ENCODE data around the gene PATL1.
"Not testable (repeated sequence)": the region's sequence is repeated elsewhere in the genome, so short reads cannot be mapped to it uniquely, and the experiment has no call there.

The PATL1 gene

DNA sequence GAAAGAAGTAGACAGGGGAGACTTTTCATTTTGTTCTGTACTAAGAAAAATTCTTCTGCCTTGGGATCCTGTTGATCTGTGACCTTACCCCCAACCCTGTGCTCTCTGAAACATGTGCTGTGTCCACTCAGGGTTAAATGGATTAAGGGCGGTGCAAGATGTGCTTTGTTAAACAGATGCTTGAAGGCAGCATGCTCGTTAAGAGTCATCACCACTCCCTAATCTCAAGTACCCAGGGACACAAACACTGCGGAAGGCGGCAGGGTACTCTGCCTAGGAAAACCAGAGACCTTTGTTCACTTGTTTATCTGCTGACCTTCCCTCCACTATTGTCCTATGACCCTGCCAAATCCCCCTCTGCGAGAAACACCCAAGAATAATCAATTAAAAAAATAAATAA, 31.3 kb upstream of the PATL1 start:
- H3K27ac ChIP-seq (ENCODE audit: low read depth in 2 of 2, low read length in 2 of 2); H3K36me3 ChIP-seq (ENCODE audit: control insufficient read depth in 2 of 2, insufficient read depth in 2 of 2, low read length in 2 of 2); H3K4me1 ChIP-seq (ENCODE audit: control insufficient read depth in 2 of 2, insufficient read depth in 2 of 2, low read length in 2 of 2); H3K27me3 ChIP-seq (ENCODE audit: control insufficient read depth in 2 of 2, insufficient read depth in 2 of 2, low read length in 2 of 2); H3K9ac ChIP-seq (ENCODE audit: low read depth in 1 of 2, low read length in 2 of 2); H3K9me3 ChIP-seq (ENCODE audit: control insufficient read depth in 2 of 2, low read length in 2 of 2); H3K4me3 ChIP-seq (ENCODE audit: low read length in 2 of 2): not testable (repeated sequence)

DNA sequence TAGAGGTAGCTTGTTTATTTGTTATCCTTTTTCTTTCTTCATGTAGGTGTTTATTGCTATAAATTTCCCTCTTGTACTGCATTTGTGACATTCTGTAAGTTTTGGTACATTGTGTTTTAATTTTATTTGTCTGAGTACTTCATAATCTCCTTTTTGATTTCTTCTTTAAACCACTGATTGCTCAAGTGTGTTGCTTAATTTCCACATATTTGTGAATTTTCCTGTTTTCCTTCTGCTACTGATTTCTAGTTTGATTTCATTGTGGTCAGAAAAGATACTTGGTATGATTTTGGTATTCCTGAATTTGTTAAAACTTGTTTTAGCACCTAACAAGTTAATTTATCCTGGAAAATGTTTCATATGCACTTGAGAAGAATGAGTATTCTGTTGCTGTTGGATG, 29.7 kb upstream of the PATL1 start:
- Histone ChIP-seq H3K9me3 (ENCODE audit: control insufficient read depth in 2 of 2, low read length in 2 of 2) (no peaks in the 10 kb centered on the region), H3K4me3 (ENCODE audit: low read length in 2 of 2) (no peak overlapping the region), H3K27me3 (ENCODE audit: control insufficient read depth in 2 of 2, insufficient read depth in 2 of 2, low read length in 2 of 2) (no peaks in the 10 kb centered on the region), H3K9ac (ENCODE audit: low read depth in 1 of 2, low read length in 2 of 2) (no peak overlapping the region), H3K36me3 (ENCODE audit: control insufficient read depth in 2 of 2, insufficient read depth in 2 of 2, low read length in 2 of 2) (no peaks in the 10 kb centered on the region), H3K27ac (ENCODE audit: low read depth in 2 of 2, low read length in 2 of 2) (no peak overlapping the region), H3K4me1 (ENCODE audit: control insufficient read depth in 2 of 2, insufficient read depth in 2 of 2, low read length in 2 of 2) (no peaks in the 10 kb centered on the region)

DNA sequence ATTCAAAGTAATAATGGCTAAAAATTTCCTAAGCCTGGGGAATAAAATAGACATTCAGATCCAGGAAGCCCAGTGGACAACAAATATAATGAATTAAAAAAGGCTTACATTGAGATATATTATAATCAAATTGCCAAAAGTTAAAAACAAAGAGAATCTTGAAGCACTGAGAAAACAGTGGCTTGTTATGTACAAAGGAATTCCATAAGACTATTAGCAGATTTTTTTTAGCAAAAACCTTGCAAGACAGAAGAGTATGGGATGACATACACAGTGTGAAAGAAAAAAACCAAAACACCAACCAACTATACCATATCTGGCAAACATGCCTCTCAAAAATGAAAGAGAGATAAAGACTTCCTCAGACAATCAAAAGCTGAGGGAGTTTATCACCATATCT, 24.1 kb upstream of the PATL1 start:
- Histone ChIP-seq H3K27ac (ENCODE audit: low read depth in 2 of 2, low read length in 2 of 2) (no peak overlapping the region), H3K9me3 (ENCODE audit: control insufficient read depth in 2 of 2, low read length in 2 of 2) (peaks cover 3 to 10% of the 10 kb centered on the region in 2 donors), H3K4me1 (ENCODE audit: control insufficient read depth in 2 of 2, insufficient read depth in 2 of 2, low read length in 2 of 2) (peaks cover 4 to 8% of the 10 kb centered on the region in 2 donors), H3K9ac (ENCODE audit: low read depth in 1 of 2, low read length in 2 of 2) (no peak overlapping the region), H3K4me3 (ENCODE audit: low read length in 2 of 2) (no peak overlapping the region), H3K27me3 (ENCODE audit: control insufficient read depth in 2 of 2, insufficient read depth in 2 of 2, low read length in 2 of 2) (no peaks in the 10 kb centered on the region), H3K36me3 (ENCODE audit: control insufficient read depth in 2 of 2, insufficient read depth in 2 of 2, low read length in 2 of 2) (no peaks in the 10 kb centered on the region)

DNA sequence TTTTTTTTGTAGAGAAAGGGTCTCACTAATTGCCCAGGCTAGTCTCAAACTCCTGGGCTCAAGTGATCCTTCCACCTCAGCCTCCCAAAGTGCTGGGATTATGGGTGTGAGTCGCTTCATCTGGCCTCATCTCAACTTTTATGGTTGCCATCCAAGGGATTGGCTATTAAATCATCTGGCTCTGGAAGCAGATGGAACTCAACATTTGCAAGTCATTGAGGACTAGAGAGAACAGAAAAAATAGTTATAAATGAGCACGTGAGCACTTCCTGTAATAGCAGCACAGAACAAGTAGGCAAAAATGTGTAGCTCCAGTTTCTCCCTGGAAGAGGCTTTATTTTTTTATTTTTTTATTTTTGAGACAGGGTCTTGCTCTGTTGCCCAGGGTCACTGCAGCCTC, 22.3 kb upstream of the PATL1 start:
- Histone ChIP-seq H3K4me3 (ENCODE audit: low read length in 2 of 2) (no peak overlapping the region), H3K27ac (ENCODE audit: low read depth in 2 of 2, low read length in 2 of 2) (no peak overlapping the region), H3K9me3 (ENCODE audit: control insufficient read depth in 2 of 2, low read length in 2 of 2) (peaks cover 3 to 10% of the 10 kb centered on the region in 2 donors), H3K27me3 (ENCODE audit: control insufficient read depth in 2 of 2, insufficient read depth in 2 of 2, low read length in 2 of 2) (no peaks in the 10 kb centered on the region), H3K36me3 (ENCODE audit: control insufficient read depth in 2 of 2, insufficient read depth in 2 of 2, low read length in 2 of 2) (no peaks in the 10 kb centered on the region), H3K9ac (ENCODE audit: low read depth in 1 of 2, low read length in 2 of 2) (no peak overlapping the region), H3K4me1 (ENCODE audit: control insufficient read depth in 2 of 2, insufficient read depth in 2 of 2, low read length in 2 of 2) (peaks cover 4 to 9% of the 10 kb centered on the region in 2 donors)

DNA sequence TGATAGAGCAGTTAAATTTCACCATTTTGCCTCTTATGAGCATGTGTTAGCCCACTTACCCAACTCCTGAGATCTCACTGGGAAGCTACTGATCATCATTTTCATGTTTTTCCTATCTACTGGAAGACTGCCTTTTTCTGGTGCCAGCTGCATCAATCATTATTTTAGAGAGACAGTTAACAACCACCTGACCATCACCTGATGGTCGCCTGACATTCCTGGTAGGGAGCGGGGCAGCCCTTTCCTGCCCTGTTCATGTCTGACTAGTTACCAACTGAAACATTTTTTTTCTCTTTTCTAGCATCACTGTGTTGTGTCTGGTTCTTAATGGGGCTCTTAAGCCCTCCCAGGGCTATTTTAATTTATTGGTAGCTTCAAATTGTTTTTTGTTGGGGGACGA, 20.2 kb upstream of the PATL1 start:
- Histone ChIP-seq H3K27ac (ENCODE audit: low read depth in 2 of 2, low read length in 2 of 2) (no peak overlapping the region), H3K27me3 (ENCODE audit: control insufficient read depth in 2 of 2, insufficient read depth in 2 of 2, low read length in 2 of 2) (no peaks in the 10 kb centered on the region), H3K4me1 (ENCODE audit: control insufficient read depth in 2 of 2, insufficient read depth in 2 of 2, low read length in 2 of 2) (peaks cover 4 to 9% of the 10 kb centered on the region in 2 donors), H3K36me3 (ENCODE audit: control insufficient read depth in 2 of 2, insufficient read depth in 2 of 2, low read length in 2 of 2) (no peaks in the 10 kb centered on the region), H3K9ac (ENCODE audit: low read depth in 1 of 2, low read length in 2 of 2) (no peak overlapping the region), H3K4me3 (ENCODE audit: low read length in 2 of 2) (peak overlapping the region in 1 of 2 donors; percentile 3), H3K9me3 (ENCODE audit: control insufficient read depth in 2 of 2, low read length in 2 of 2) (peaks cover 3 to 10% of the 10 kb centered on the region in 2 donors)

DNA sequence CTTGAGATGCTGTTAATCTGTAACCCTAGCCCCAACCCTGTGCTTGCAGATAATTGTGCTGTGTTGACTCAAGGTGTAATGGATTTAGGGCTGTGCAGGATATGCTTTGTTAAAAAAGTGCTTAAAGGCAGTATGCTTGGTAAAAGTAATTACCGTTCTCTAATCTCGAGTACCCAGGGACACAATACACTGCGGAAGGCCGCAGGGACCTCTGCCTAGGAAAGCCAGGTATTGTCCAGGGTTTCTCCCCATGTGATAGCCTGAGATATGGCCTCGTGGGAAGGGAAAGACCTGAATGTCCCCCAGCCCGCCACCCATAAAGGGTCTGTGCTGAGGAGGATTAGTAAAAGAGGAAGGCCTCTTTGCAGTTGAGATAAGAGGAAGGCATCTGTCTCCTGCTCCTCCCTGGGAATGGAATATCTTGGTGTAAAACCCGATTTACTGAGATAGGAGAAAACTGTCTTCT, 12.5 kb upstream of the PATL1 start:
- H3K36me3 ChIP-seq (ENCODE audit: control insufficient read depth in 2 of 2, insufficient read depth in 2 of 2, low read length in 2 of 2); H3K27ac ChIP-seq (ENCODE audit: low read depth in 2 of 2, low read length in 2 of 2); H3K27me3 ChIP-seq (ENCODE audit: control insufficient read depth in 2 of 2, insufficient read depth in 2 of 2, low read length in 2 of 2); H3K4me1 ChIP-seq (ENCODE audit: control insufficient read depth in 2 of 2, insufficient read depth in 2 of 2, low read length in 2 of 2); H3K9me3 ChIP-seq (ENCODE audit: control insufficient read depth in 2 of 2, low read length in 2 of 2); H3K9ac ChIP-seq (ENCODE audit: low read depth in 1 of 2, low read length in 2 of 2); H3K4me3 ChIP-seq (ENCODE audit: low read length in 2 of 2): not testable (repeated sequence)

DNA sequence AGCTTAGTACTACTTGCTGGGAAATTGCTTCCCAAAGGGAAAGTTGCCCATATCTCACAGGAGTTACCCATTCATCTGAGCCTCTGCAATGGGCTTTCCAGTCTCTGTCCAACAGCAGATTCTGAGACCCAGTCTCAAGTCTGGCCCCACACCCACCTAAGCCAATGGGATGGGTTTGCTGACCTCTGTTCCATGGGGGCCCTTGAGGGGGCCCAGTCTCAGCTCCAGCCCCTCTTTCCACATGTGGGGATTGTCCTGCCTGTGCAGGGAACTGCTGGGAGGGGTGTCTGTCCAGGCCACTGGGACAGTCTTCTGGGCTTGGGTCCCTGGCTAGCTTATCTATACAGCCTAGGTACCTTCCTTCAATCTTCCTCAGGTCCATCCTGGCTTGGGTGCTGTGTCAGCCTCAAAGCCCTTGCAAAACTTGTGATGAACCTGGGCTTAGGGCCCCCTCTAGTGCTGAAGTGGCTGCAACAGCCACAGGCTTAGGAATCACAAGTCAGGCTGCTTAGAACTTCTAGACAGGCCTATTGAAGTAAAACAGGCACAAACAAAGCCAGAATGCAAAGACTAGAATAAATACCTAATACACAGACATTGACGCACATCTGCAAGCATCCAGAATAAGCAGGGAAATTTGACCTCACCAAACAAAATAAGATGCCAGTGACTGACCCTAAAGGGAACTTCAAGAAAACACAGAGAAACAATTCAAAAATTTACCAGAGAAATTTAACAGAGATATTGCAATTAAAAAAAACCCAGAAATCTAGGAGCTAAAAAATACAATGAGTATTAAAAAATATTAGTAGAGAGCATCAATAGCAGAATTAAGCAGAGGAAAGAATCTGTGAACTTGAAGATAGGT, 11.7 kb upstream of the PATL1 start:
- Histone ChIP-seq H3K36me3 (ENCODE audit: control insufficient read depth in 2 of 2, insufficient read depth in 2 of 2, low read length in 2 of 2) (no peaks in the 10 kb centered on the region), H3K27ac (ENCODE audit: low read depth in 2 of 2, low read length in 2 of 2) (no peak overlapping the region), H3K27me3 (ENCODE audit: control insufficient read depth in 2 of 2, insufficient read depth in 2 of 2, low read length in 2 of 2) (no peaks in the 10 kb centered on the region), H3K4me3 (ENCODE audit: low read length in 2 of 2) (no peak overlapping the region), H3K4me1 (ENCODE audit: control insufficient read depth in 2 of 2, insufficient read depth in 2 of 2, low read length in 2 of 2) (peaks cover 0 to 2% of the 10 kb centered on the region in 2 donors), H3K9ac (ENCODE audit: low read depth in 1 of 2, low read length in 2 of 2) (peak overlapping the region in 1 of 2 donors; percentile 26), H3K9me3 (ENCODE audit: control insufficient read depth in 2 of 2, low read length in 2 of 2) (no peaks in the 10 kb centered on the region)

DNA sequence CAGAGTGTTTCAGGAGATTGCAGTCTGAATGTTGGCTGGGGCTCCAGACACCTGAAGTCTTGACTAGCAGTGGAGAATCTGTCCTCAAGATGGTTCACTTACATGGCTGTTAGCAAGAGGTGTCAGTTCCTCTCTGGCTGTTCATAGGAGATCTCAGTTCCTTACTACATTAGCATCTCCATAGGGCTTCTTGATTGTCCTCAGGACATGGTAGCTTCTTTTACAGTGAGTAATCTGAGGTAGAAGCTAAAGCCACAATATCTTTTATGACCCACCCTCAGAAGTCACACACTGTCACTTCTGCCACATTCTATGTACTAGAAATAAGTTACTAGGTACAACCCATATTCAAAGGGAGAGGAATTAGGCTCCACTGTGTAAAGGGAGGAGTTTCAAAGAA, 10.5 kb upstream of the PATL1 start:
- Histone ChIP-seq H3K36me3 (ENCODE audit: control insufficient read depth in 2 of 2, insufficient read depth in 2 of 2, low read length in 2 of 2) (no peaks in the 10 kb centered on the region), H3K9ac (ENCODE audit: low read depth in 1 of 2, low read length in 2 of 2) (no peak overlapping the region), H3K27ac (ENCODE audit: low read depth in 2 of 2, low read length in 2 of 2) (no peak overlapping the region), H3K4me3 (ENCODE audit: low read length in 2 of 2) (no peak overlapping the region), H3K9me3 (ENCODE audit: control insufficient read depth in 2 of 2, low read length in 2 of 2) (no peaks in the 10 kb centered on the region), H3K4me1 (ENCODE audit: control insufficient read depth in 2 of 2, insufficient read depth in 2 of 2, low read length in 2 of 2) (peaks cover 0 to 2% of the 10 kb centered on the region in 2 donors), H3K27me3 (ENCODE audit: control insufficient read depth in 2 of 2, insufficient read depth in 2 of 2, low read length in 2 of 2) (no peaks in the 10 kb centered on the region)

DNA sequence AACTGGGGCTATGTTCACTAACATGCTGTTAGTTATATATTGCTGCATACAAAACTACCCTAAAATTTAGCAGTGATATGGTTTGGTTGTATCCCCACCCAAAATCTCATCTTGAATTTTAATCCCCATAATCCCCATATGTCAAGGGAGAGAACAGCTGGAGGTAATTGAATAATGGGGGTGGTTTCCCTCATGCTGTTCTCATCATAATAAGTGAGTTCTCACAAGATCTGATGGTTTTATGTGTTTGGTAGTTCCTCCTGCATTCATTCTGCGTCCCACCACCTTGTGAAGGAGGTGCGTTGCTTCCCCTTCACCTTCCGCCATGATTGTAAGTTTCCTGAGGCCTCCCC, 10.0 kb upstream of the PATL1 start:
- Histone ChIP-seq H3K9ac (ENCODE audit: low read depth in 1 of 2, low read length in 2 of 2) (no peak overlapping the region), H3K4me1 (ENCODE audit: control insufficient read depth in 2 of 2, insufficient read depth in 2 of 2, low read length in 2 of 2) (peaks cover 0 to 2% of the 10 kb centered on the region in 2 donors), H3K27me3 (ENCODE audit: control insufficient read depth in 2 of 2, insufficient read depth in 2 of 2, low read length in 2 of 2) (no peaks in the 10 kb centered on the region), H3K27ac (ENCODE audit: low read depth in 2 of 2, low read length in 2 of 2) (no peak overlapping the region), H3K36me3 (ENCODE audit: control insufficient read depth in 2 of 2, insufficient read depth in 2 of 2, low read length in 2 of 2) (no peaks in the 10 kb centered on the region), H3K9me3 (ENCODE audit: control insufficient read depth in 2 of 2, low read length in 2 of 2) (no peaks in the 10 kb centered on the region), H3K4me3 (ENCODE audit: low read length in 2 of 2) (no peak overlapping the region)

DNA sequence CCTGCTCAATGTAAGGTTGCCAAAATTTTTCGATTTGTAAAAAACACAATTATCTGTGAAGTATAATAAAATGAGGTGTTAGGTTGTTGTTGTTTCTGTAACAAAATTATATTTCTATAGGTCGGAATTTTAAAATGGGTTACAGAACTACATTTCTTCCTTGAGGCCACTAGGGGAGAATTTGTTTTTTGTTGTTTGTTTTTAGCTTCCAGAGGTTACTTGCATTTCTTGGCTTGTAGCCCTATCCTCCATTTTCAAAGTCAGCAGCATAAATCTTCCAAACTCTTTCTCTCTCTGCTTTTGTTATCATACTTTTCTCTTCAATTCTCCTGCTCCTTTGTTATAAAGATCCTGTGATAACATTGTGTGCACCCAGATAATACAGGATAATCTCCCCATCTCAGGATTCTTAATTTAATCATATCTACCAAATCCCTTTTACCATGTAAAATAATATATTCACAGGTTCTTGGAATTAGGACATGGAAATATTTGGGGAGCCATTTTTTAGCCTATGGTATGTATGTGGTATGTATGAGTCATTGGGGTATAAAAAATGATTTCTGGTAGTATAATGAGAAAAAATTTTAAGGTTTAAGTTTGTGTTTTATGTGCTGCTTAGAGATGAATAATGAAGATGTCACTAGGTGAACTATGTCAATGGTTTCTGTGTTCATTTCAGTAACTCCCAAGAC, 9.4 kb upstream of the PATL1 start:
- H3K4me1 ChIP-seq (ENCODE audit: control insufficient read depth in 2 of 2, insufficient read depth in 2 of 2, low read length in 2 of 2), result peaks cover 0 to 2% of the 10 kb centered on the region in 2 donors
- no peak overlapping the region for H3K4me3 ChIP-seq (ENCODE audit: low read length in 2 of 2)
- no peaks in the 10 kb centered on the region for H3K9me3 ChIP-seq (ENCODE audit: control insufficient read depth in 2 of 2, low read length in 2 of 2)
- H3K9ac ChIP-seq (ENCODE audit: low read depth in 1 of 2, low read length in 2 of 2), result no peak overlapping the region
- H3K36me3 ChIP-seq (ENCODE audit: control insufficient read depth in 2 of 2, insufficient read depth in 2 of 2, low read length in 2 of 2), result no peaks in the 10 kb centered on the region
- H3K27ac ChIP-seq (ENCODE audit: low read depth in 2 of 2, low read length in 2 of 2), result no peak overlapping the region
- no peaks in the 10 kb centered on the region for H3K27me3 ChIP-seq (ENCODE audit: control insufficient read depth in 2 of 2, insufficient read depth in 2 of 2, low read length in 2 of 2)
